HG02678 (cell line): ENCODE results near the gene PIK3R2.
A peak's percentile ranks its signal among the peaks of the same experiment; 100 is the strongest.
"Not testable (repeated sequence)": the region's sequence is repeated elsewhere in the genome, so short reads cannot be mapped to it uniquely, and the experiment has no call there.

Experiments
- ATAC-seq: cut with Tn5 transposase; IDR thresholded peaks from one replicate; pipeline ENCODE4 v1.9.1; 2021; ENCODE audit warnings: mild to moderate bottlenecking, moderate library complexity; ENCODE audit not compliant: unreplicated experiment

Gene PIK3R2

DNA sequence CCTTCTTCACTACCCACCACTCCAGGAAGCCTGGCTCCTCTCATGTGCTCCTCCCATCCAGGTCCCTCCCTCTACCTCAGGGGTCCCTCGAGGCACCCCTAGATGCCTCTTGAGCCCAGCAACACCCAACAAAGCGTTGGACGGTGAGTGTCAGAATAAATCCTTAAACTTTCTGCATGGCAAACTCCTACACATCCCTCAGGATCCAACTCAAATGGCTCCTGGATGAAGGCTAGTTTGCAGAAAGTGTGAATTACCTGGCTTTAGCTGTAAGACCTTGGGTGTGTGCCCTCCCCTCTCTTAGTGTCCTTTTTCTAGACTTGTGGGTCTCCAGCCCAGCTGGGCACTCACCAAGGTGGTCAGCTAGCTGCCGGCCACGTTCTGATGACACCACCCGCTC is 45.4 kb downstream of the PIK3R2 start:
- no peak for ATAC-seq

DNA sequence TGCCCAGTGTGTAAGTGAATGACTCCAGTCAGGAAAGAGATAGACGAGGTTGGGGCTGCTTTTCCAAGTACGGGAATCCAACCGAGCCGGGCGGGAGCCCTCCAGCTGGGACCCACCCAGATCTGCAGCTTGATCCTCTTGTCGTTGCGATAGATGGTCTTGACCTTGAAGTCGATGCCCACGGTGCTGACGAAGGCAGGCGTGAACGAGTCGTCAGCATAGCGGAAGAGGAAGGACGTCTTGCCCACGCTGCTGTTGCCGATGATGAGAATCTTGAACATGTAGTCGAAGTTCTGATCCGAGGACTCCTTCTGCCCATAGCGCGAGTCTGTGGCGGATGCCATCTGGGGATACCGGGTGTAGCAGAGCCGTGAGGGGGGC is 49.4 kb downstream of the PIK3R2 start:
- ATAC-seq, result no peak

DNA sequence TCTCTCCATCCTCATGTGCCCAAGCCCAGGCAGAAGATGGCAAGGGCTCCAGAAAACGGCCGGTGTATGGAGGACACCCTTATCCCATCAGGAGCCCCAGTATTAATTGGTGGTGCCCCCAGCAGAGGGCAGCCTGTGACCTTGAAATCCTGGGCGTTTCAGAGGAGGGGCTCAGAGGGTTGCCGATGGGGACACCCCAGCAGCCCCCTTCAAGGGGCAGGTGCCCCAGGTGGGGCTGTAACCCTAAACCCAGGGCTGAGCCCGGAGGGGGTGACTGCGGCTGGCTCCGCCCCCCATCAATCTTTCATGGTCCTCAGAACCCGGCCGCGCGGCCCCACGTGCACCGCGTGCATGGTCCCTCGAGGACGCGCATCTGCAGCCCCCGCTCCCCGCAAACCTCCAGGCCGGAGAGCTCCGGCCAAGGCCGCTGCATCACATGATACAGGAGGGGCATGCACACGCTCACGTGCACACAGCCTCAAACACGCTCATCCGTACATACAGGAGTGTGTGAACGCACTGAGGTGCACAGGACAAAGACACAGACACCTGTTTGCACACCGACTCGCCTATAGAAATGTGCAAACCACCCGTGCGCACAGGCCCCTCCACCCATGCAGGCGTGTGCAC is 49.9 kb downstream of the PIK3R2 start:
- no peak for ATAC-seq

DNA sequence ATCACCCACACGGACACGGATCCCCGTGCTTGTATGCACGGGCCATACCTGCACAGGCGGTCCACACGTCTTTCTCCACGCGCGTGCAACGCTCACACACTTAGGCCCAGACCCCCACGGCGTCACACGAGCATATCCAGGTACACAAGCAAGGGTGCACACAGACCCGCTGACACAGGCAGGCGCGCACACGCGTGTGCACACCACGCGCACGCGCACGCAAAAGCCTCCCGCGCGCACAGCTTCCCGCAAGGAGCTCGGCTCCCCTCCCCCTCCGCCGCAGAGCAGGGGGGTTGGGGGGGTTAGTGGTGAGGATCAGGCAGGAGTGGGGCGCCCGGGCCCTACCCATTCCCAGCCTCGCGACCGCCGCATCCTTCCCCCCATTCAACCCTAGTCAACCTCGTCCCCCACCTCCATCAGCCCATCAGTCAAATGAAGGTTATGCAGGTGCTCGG is 50.5 kb downstream of the PIK3R2 start:
- ATAC-seq, result peak; percentile 1

DNA sequence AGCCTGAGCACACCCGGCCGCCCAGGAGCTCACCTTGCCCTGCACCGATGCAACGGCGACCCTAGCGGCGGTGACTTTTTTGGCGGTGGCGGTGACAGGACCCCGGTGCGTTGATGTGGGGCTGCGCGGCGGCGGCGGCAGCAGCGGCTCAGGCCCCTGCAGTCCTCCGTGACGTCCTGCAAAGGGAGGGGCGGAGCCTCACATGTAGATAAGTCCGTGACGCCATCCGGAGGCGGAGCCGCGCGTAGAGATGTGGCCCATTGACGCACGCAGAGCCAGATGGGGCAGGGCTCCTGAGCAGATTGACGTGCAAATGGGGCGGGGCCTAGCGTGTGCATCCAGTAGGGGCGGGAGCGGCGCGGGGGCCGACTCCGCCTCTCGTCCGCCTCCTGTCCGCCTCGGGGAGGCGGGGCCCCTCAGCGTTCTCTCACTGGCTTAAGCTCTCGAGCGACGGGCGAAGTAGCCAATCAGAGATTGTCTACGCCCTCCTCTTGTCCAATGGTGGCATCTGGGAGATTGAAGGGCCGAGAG is 51.0 kb downstream of the PIK3R2 start, which contains the start of gene RAB3A:
Gene RAB3A (minus strand): TSS at position 180 of the 531 bp plus-strand sequence. CDS start 1,302 bp downstream, outside the sequence.
- peak; percentile 86 for ATAC-seq

DNA sequence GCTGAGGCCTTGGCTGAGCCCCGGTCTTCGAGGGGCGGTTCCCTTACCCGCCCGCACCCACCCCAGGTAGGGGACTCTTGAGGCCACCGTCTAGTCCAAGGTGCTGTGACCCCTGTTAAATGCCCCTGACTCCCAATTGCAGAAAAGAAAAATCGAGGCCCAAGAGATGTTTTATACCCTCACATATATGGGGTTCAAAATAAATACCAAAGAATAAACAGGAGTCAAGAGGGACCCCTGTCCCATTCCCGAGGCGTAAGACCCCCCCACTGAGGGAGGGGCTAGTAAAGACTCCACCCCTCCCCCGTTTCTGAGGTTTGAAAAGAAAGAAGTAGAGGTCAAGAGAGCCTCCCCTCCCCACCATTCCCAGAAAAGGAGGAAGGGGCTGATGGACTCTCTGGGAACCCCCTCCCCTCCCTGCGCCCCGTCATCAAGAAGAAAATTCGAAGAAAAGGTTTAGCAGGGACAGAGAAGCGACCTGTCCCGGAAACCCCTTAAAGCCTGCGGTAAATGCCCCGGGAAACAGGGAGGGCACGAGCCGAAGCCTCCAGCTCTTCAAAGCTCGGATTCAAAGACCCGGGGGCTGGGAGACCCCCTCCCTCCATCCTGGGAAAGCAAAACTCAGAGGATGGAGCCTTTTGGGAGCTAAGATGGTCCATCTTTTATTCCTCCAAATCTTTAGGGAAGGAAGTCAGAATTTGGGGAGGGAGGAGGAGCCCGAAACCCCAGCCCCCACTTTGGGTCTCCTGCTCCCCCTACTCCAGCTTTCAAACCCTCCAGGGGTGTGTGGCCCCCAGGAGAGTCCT is 51.6 kb downstream of the PIK3R2 start:
- peak; percentile 17 for ATAC-seq

DNA sequence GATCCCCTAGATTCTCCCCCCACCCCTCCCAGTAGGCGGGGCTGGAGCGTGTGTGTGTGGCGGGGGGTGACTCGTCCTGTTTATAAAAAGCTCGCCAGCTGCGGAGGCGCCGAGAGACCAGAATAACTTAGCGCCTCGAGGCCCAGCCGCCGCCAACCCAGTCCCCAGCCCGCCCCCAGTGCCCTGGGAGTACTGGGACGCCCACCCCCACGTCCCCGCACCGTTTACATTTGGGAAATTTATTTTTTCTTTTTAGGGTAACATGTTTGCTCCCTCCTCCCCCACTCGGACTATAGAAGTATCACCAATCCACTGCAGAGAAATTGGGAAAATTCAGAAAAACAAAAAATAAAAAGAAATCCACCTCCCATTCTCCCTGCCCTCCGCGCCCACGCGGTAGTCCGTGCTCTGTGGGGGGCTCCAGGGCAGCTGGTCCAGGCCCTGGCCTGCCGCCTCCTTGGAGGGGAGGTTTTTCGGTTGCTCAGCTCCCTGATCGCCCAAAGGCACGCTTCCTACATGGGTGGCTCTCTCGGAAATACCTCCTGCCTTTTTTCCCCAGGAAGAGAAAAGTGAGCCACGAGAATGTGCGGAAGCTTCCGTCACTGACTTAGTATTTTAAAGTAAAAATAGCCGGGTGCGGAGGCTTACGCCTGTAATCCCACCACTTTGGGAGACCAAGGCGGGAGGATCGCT is 52.4 kb downstream of the PIK3R2 start:
- ATAC-seq, result no peak

DNA sequence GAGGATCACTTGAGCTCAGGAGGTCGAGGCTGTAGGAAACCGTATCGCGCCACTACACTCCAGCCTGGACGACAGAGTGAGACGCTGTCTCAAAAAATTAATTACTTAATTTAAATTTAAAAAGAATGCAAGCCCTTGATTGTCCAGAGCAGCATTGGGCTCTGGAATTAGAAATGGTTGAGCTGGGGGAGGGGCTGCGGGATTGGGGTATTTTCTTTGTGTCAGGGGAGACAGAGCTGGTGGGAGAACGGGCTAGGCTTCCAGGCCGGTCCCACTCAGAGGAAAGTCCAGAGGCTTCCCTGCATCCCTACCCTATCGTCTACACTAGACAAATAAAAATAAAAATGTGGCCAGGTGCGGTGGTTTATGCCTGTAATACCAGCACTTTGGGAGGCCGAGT is 53.1 kb downstream of the PIK3R2 start:
- no peak for ATAC-seq

DNA sequence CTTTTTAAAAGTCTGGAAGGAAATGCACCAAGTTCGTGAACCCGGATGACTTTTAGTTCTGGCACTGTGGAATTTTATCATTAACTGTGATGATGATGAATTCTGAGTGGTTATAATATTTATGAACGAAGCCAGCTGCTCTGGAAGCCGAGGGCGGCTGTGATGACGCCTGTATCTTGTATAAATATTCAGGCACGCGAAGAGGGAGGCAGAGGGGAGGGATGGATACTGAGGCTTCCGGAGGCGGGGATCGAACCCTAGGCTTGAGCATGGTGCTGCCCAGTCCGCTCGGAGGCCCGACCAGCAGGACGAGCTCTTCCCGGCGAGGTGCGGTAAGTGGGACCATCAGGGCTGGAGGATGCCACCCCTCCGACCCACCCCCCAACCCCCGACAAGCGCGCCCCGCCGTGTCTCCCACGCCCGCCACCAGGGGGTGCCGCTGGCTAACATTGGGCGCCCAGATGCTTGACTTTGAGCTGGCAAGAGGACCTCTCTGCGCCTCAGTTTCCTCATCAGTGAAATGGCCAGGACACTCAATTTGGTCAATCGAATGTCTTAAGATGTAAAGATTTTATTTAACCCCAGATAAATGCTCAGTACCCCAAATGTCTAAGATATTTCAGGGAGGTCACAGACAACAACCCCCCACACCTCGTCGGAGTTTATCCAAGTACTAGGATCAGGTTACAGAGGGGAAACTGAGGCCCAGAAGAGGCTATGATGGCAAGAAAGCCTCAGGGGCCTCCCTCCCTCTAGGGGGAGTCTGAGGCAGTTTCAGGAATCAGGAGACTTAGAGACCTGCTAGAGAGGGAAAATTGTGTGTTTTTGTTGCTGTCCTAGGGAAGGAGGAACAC is 55.4 kb downstream of the PIK3R2 start:
- ATAC-seq, result no peak

DNA sequence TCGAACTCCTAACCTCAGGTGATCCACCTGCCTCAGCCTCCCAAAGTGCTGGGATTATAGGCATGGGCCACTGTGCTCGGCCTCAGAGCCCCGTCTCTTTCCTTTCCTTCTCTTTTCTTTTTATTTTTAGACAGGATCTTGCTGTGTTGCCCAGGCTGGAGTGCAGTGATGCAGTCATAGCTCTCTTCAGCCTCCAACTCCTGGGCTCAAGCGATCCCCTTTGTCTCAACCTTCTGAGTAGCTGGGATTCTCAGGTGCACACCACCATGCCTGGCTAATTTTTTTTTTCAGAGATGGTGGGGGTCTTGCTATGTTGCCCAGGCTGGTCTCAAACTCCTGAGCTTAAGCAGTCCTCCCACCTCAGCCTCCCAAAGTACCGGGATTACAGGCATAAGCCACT is 56.9 kb downstream of the PIK3R2 start:
- ATAC-seq, result not testable (repeated sequence)

DNA sequence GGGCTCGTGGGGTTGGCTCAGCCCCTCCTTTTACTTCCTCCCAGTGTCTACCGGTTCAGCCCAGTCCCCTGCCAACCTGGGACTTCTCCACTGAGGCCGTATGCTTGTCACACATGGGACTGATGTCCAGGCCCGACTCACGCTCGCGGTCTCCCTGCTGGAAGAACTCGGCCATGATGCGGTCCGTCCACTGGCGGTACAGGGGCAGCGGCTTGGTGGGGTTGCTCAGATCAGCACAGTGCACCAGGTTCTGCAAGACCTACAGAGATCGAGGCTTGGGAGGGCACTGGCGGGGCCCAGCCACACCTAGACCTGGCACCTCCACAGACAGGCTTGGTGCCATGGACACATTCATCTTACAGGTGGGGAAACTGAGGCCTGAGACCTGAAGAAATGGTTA is 58.7 kb downstream of the PIK3R2 start:
- ATAC-seq, result no peak

DNA sequence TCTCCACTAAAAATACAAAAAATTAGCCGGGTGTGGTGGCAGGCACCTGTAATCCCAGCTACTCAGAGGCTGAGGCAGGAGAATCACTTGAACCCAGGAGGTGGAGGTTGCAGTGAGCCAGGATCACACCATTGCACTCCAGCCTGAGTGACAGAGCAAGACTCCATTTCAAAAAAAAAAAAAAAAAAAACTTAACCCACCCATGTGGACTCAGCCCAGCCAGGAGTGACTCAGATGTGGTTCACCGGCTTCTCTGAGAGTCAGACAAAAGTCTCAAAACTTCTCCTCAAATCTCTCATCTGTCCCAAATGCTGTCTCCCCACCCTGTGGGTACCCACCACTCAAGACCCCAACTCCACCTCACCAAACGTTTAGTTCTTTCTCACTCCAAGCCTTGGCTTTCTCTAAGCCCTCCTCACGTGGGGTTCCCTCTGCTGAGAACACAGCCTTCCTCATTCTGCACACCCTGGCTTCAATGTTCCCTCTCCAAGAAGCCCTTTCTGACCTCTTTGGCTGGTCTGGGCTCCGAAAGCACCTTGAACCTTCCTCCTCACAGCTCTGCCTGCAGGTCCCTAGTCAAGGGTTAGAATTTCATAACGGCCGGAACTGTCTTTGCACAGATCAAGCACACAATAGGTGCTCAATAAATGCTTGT is 61.9 kb downstream of the PIK3R2 start:
- no peak for ATAC-seq

DNA sequence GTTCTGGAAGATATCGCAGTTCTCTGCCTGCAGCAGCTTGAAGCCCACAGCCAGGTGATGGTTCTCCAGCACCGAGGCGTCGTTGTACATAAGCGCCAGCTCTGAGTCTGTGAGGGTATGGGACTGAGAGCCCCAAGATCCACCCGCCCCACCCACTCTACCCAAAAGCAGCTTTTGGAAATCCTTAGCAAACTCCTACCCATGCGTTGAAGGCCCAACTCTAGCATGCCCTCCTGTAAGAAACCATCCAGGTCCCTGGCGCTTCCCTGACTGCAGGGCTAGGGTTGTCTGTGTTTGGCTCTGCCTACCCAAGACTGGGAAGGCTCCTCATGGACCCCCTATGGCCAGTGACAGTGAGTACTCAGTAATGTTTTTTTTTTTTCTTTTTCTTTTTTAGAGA is 63.8 kb downstream of the PIK3R2 start:
- ATAC-seq, result no peak

DNA sequence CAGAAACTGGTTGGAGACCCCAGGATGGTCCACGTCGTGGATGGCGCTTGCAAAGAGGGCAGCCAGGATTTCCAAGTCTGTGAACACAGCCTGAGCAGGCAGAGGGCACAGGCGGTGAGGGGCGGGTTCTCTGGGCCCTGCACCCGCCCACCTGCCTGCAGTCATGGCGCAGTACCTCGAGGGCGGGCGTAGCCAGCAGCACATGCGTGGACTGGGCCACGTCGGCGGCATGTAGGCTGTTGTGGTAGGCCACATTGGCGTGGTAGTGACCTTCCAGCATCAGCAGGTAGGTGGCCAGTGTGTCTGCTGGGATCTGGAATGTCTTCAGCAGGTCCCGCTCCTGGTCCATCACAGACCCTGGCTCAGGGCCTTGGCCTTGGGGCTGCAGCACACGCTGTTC is 65.2 kb downstream of the PIK3R2 start:
- no peak for ATAC-seq

DNA sequence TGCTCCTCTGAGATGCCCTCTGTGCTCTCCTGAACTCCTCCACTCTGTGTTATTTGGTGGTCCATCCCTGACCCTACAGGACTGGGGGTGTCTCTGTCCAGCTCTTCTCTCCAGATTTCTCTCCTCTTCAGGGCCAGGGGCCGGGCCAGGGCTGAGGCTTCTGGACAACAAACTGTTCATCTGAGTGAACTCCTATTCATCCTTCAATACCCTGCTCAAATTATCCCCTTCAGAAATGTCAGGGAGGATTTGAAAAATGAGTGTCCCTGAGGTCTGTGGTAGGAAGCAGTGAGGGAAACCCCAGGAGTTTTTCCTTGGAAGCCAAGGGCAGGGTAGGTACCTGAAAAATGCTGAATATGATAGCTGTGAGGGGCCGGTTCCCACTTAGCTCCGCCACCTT is 65.6 kb downstream of the PIK3R2 start:
- ATAC-seq, result no peak
